Loucy (cell line): ENCODE measurements around the gene CRYBA4.

Source experiments
- H2AFZ ChIP-seq: fragments of 200-600 bp; sonication (generic); 2 replicates; pipeline ENCODE4 v1.6.0; 2016; ENCODE audit warnings: antibody characterized with exemption, mild to moderate bottlenecking, low read length, moderate library complexity
- H3F3A ChIP-seq: fragments of 200-600 bp; 2 replicates; pipeline ENCODE4 v1.6.0; 2016; ENCODE audit warnings: antibody characterized with exemption, low read depth, mild to moderate bottlenecking
- H3K27me3 ChIP-seq: fragments of 200-600 bp; sonication (generic); 2 replicates; pipeline ENCODE4 v1.6.1; 2014; ENCODE audit warnings: low read length, mild to moderate bottlenecking; ENCODE audit not compliant: insufficient read depth, poor library complexity, severe bottlenecking
- H3K36me3 ChIP-seq: fragments of 200-600 bp; sonication (generic); 2 replicates; pipeline ENCODE4 v1.6.1; 2016; ENCODE audit warnings: low read length; ENCODE audit not compliant: insufficient read depth
- H3K4me1 ChIP-seq: fragments of 200-600 bp; sonication (generic); 2 replicates; pipeline ENCODE4 v1.5.1; 2014; ENCODE audit warnings: low read length, mild to moderate bottlenecking; ENCODE audit not compliant: insufficient read depth, poor library complexity, severe bottlenecking
- H3K4me2 ChIP-seq: fragments of 200-600 bp; sonication (generic); 2 replicates; pipeline ENCODE4 v1.6.0; 2014; ENCODE audit warnings: antibody characterized with exemption, low read length, low read depth, mild to moderate bottlenecking; ENCODE audit not compliant: poor library complexity, severe bottlenecking
- H3K4me3 ChIP-seq: fragments of 200-600 bp; sonication (generic); 2 replicates; pipeline ENCODE4 v1.5.1; 2014; ENCODE audit warnings: low read length, mild to moderate bottlenecking, mixed read lengths; ENCODE audit not compliant: poor library complexity, severe bottlenecking
- H3K79me2 ChIP-seq: fragments of 200-600 bp; sonication (generic); 2 replicates; pipeline ENCODE4 v1.6.1; 2014; ENCODE audit warnings: low read length; ENCODE audit not compliant: insufficient read depth
- H3K9ac ChIP-seq: fragments of 200-600 bp; sonication (generic); 2 replicates; pipeline ENCODE4 v1.6.0; 2014; ENCODE audit warnings: mild to moderate bottlenecking, low read depth, low read length, moderate library complexity; ENCODE audit not compliant: poor library complexity, severe bottlenecking
- H3K9me2 ChIP-seq: fragments of 200-600 bp; sonication (generic); replicated peaks from 2 replicates; pipeline ENCODE4 v1.6.1; 2016; ENCODE audit warnings: low read depth, low read length, mixed read lengths
- H3K9me3 ChIP-seq: fragments of 200-600 bp; sonication (generic); 2 replicates; pipeline ENCODE4 v1.6.1; 2014; ENCODE audit warnings: mild to moderate bottlenecking, antibody characterized with exemption, low read length, low read depth; ENCODE audit not compliant: insufficient read depth
- H4K20me1 ChIP-seq: fragments of 200-600 bp; sonication (generic); 2 replicates; pipeline ENCODE4 v1.6.0; 2014; ENCODE audit warnings: antibody characterized with exemption, low read length, mild to moderate bottlenecking; ENCODE audit not compliant: insufficient read depth, poor library complexity, severe bottlenecking
- EZH2phosphoT487 ChIP-seq: fragments of 200-600 bp; IDR thresholded peaks from 2 replicates; pipeline ENCODE4 v1.6.1; 2018; ENCODE audit warnings: antibody characterized with exemption, mild to moderate bottlenecking, moderate library complexity, borderline replicate concordance
- TF ChIP-seq, protein P1 (sequence below): fragments of 200-600 bp; sonication (generic); conservative IDR thresholded peaks from 2 replicates; pipeline ENCODE4 v1.5.1; 2014; ENCODE audit warnings: mild to moderate bottlenecking, antibody characterized with exemption, low read length

The CRYBA4 gene

DNA sequence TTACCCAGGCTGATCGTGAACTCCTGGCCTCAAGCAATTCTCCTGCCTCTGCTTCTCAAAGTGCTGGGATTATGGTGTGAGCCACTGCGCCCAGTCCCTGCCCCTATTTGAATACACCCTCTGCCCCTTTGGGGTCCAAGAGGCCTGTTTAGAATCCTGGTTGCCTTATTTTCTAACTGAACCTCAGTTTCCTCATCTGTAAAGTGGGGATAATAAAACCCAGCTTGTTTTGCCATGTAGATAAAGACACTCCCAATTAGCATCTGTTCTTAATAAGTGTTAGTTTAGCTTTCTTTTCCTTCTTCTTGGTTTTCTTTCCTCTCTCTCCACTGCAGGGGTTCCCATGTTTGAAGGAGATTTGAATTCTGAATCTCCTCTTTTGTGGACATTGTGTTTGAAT is 40.4 kb downstream of the CRYBA4 start:
- no peaks in the 10 kb centered on the region for H3F3A ChIP-seq
- H3K9me3 ChIP-seq, result no peaks in the 10 kb centered on the region
- no peak overlapping the region for H3K4me3 ChIP-seq
- H3K9me2 ChIP-seq, result no peaks in the 10 kb centered on the region
- H3K4me2 ChIP-seq, result no peak overlapping the region
- H3K36me3 ChIP-seq, result no peaks in the 10 kb centered on the region
- H3K79me2 ChIP-seq, result no peaks in the 10 kb centered on the region
- H4K20me1 ChIP-seq, result no peaks in the 10 kb centered on the region
- H2AFZ ChIP-seq, result no peak overlapping the region
- H3K4me1 ChIP-seq, result peaks cover 16% of the 10 kb centered on the region
- H3K27me3 ChIP-seq, result no peaks in the 10 kb centered on the region
- no peak overlapping the region for H3K9ac ChIP-seq
- no peak for TF ChIP-seq EZH2phosphoT487
- TF ChIP-seq, protein P1, sequence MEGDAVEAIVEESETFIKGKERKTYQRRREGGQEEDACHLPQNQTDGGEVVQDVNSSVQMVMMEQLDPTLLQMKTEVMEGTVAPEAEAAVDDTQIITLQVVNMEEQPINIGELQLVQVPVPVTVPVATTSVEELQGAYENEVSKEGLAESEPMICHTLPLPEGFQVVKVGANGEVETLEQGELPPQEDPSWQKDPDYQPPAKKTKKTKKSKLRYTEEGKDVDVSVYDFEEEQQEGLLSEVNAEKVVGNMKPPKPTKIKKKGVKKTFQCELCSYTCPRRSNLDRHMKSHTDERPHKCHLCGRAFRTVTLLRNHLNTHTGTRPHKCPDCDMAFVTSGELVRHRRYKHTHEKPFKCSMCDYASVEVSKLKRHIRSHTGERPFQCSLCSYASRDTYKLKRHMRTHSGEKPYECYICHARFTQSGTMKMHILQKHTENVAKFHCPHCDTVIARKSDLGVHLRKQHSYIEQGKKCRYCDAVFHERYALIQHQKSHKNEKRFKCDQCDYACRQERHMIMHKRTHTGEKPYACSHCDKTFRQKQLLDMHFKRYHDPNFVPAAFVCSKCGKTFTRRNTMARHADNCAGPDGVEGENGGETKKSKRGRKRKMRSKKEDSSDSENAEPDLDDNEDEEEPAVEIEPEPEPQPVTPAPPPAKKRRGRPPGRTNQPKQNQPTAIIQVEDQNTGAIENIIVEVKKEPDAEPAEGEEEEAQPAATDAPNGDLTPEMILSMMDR, result no peak

DNA sequence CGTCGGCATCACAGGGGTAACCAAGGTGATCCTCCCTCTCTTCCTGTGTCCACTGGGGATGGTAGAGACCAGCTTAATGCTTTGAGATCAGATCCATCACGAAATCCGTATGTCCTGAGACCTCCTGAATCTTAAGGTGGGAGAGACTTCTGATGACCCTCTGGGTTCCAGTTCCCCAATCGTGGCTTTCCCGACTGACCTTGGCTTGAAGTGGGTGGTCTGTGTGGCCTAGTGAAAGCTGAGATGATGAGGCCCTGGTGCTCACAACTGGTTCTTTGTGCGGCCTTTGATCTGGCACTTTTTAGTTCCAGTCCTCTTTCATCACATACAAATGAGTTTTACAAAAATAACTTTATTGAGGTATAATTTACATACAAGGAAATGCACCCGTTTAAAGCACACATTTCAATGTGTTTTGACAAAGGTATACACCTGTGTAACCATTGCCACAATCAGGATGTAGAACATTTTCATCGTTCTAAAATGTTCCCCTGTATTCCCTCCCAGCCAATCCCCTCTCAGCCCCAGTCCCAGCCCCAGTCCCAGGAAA is 41.7 kb downstream of the CRYBA4 start:
- no peaks in the 10 kb centered on the region for H3F3A ChIP-seq
- peaks cover 13% of the 10 kb centered on the region for H3K4me1 ChIP-seq
- H3K9ac ChIP-seq, result no peak overlapping the region
- TF ChIP-seq, protein P1, result no peak
- TF ChIP-seq EZH2phosphoT487, result no peak
- no peaks in the 10 kb centered on the region for H3K79me2 ChIP-seq
- no peaks in the 10 kb centered on the region for H3K9me3 ChIP-seq
- no peaks in the 10 kb centered on the region for H3K36me3 ChIP-seq
- H3K9me2 ChIP-seq, result no peaks in the 10 kb centered on the region
- no peak overlapping the region for H2AFZ ChIP-seq
- H3K4me3 ChIP-seq, result no peak overlapping the region
- no peaks in the 10 kb centered on the region for H4K20me1 ChIP-seq
- H3K4me2 ChIP-seq, result no peak overlapping the region
- no peaks in the 10 kb centered on the region for H3K27me3 ChIP-seq

DNA sequence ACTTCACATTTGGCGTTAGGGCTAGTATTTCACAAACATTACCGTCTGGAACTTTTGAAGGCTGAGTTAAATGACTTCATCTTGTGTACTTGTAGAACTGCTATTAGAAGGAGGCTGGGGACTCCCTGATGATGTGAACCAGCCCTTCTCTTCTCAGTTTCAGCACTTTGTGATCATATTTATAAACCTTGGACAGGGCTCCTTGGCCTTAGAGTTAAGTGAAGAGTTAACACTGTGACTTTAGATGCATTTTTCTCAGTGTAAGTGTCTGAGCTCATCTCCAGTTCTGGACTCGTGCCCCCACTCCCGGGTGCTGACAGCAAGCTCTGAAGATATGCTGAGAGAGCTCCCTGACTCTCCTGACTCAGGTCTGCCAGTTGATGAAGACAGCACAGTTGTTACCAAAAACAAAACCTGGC is 44.1 kb downstream of the CRYBA4 start:
- Histone ChIP-seq H2AFZ (peak overlapping the region; percentile 91; the same call in 1 of the 2 replicates), H3F3A (no peaks in the 10 kb centered on the region), H3K79me2 (no peaks in the 10 kb centered on the region), H3K4me2 (no peak overlapping the region), H4K20me1 (no peaks in the 10 kb centered on the region), H3K4me3 (no peak overlapping the region), H3K9me2 (no peaks in the 10 kb centered on the region), H3K9me3 (no peaks in the 10 kb centered on the region), H3K9ac (no peak overlapping the region), H3K36me3 (no peaks in the 10 kb centered on the region), H3K27me3 (no peaks in the 10 kb centered on the region), H3K4me1 (peaks cover 14% of the 10 kb centered on the region)
- no peak for TF ChIP-seq EZH2phosphoT487
- TF ChIP-seq, protein P1, result no peak
